Right lobe of liver (tissue), 6 donors: ENCODE measurements around the gene FAM50A. TPM values are rescaled to one million over a fixed set of nuclear protein-coding genes. Genes with fewer than 3 reads are reported as not detected.
A peak's percentile ranks its signal among the peaks of the same experiment; 100 is the strongest.

ENCODE experiments used
- ATAC-seq, 4 donors: fragments of 200-7000 bp; cut with Tn5 transposase; one replicate each; pipeline ENCODE4 v1.9.1; 2020; ENCODE audit warnings: mild to moderate bottlenecking in 4 of 4, moderate library complexity in 4 of 4
- DNase-seq, 3 donors: peaks; one replicate each; pipeline ENCODE4 v3.0.0-alpha.2; 2020
- H3K27ac ChIP-seq, 3 donors: fragments of 200-600 bp; one replicate each; pipeline ENCODE4 v1.8.0; 2022
- H3K27me3 ChIP-seq, 2 donors: fragments of 200-600 bp; one replicate each; pipeline ENCODE4 v1.8.0; 2022
- H3K36me3 ChIP-seq, 4 donors: fragments of 200-600 bp; sonication (generic) in 1 of 4; one replicate each; pipeline versions ENCODE4 v1.5.1 to v1.8.0; 2017 to 2022; ENCODE audit warnings: control low read depth in 1 of 4
- H3K4me1 ChIP-seq, 4 donors: fragments of 200-600 bp; sonication (generic) in 1 of 4; one replicate each; pipeline versions ENCODE4 v1.5.1 to v1.8.0; 2017 to 2022; ENCODE audit warnings: control low read depth in 1 of 4
- H3K4me3 ChIP-seq, 3 donors: fragments of 200-600 bp; one replicate each; pipeline ENCODE4 v1.8.0; 2022
- H3K9me3 ChIP-seq, 4 donors: fragments of 200-600 bp; sonication (generic) in 1 of 4; one replicate each; pipeline versions ENCODE4 v1.5.1 to v1.8.0; 2017 to 2022; ENCODE audit warnings: control low read depth in 1 of 4
- CTCF ChIP-seq, 4 donors: fragments of 200-600 bp in 3 of 4; fragments of 450-650 bp in 1 of 4; IDR thresholded peaks; one replicate each; pipeline versions ENCODE4 v1.5.1 to v1.8.0; 2016 to 2022; ENCODE audit warnings: antibody characterized with exemption in 4 of 4, mild to moderate bottlenecking in 2 of 4
- POLR2A ChIP-seq: fragments of 450-650 bp; IDR thresholded peaks from one replicate; pipeline ENCODE4 v1.6.1; 2017; ENCODE audit warnings: antibody characterized with exemption, mild to moderate bottlenecking
- WGBS: methylation state at CpG from one replicate; pipeline ENCODE4 v1.1.6; 2018; ENCODE audit warnings: low coverage, low lambda C conversion rate; ENCODE audit not compliant: insufficient coverage; ENCODE audit errors: missing lambda C conversion rate; 5-methylcytosine and 5-hydroxymethylcytosine counted together
- intact Hi-C, 2 donors: fragments of 100-400 bp; cut with DNase I; formaldehyde crosslinking; loops; one replicate each; pipeline versions ENCODE4 v1.11.2 to v1.14.1; 2022
- total RNA-seq, 6 experiments: library from RNA; depleted of rRNA in 2 of 6; stranded (reverse); fragments of >200 nt in 2 of 6; fragmentation: NEBNext Ultra II Directional in 3 of 6; extraction: Animal tissue kit (Norgen Biotek cat#: 25700) in 3 of 6; gene quantifications; one replicate each; pipeline versions ENCODE4 v1.1.0 to v1.2.4, GENCODE V29; 2016 to 2023
- donor health status: DM: no; HTN: yes; CAD: no.
- donor health status: DM: no; HTN: no; CAD: no.
- donor health status: DM: no; HTN: no; CAD: no.
- donor health status: DM: no; HTN: yes; CAD: no.
- donor health status: DM: no; HTN: yes; CAD: no.

The FAM50A gene
- total RNA-seq, 6 experiments from 2014 or later: 19.2 to 36.8 (median 21.9) TPM

GRCh38 chrX:154436983-154437752 lies 6.8 kb upstream of the FAM50A start, which contains the start of gene GDI1:
Gene GDI1 (plus strand): TSS chrX:154437154. CDS start chrX:154437255, 101 bp downstream.
- peak in 1 of 3 donors; percentile 55 for DNase-seq
- H3K27me3 ChIP-seq: no peaks in the 10 kb centered on the region

GRCh38 chrX:154437971-154438893 lies 5.7 kb upstream of the FAM50A start:
- Histone ChIP-seq H3K36me3 (peaks cover 0 to 2% (median 0%) of the 10 kb centered on the region in 4 donors), H3K4me3 (peak overlapping the region; percentile 70 to 77 (median 71)), H3K9me3 (no peaks in the 10 kb centered on the region), H3K27me3 (no peaks in the 10 kb centered on the region), H3K27ac (no peak overlapping the region), H3K4me1 (no peaks in the 10 kb centered on the region)
- WGBS: 53% methylated on average over 12 of the region's 28 CpGs
- no peak for DNase-seq
- TF ChIP-seq POLR2A (no peak), CTCF (IDR thresholded peaks at IDR 0.05) (no peak)
- intact Hi-C loops: no loop called here
- no peak for ATAC-seq

More at GRCh38 chrX:154436983-154437752, 6.8 kb upstream of the FAM50A start, which contains the start of gene GDI1:
- intact Hi-C loops: no loop called here
- H3K4me1 ChIP-seq: no peaks in the 10 kb centered on the region
- peak within 1 kb of the TSS; percentile 50 to 73 (median 57) for H3K27ac ChIP-seq
- H3K36me3 ChIP-seq: peaks cover 0 to 2% (median 0%) of the 10 kb centered on the region in 4 donors
- 41% methylated on average over 41 of the region's 93 CpGs for WGBS
- H3K9me3 ChIP-seq: no peaks in the 10 kb centered on the region
- ATAC-seq: peak; percentile 23 to 68 (median 54)
- peak within 1 kb of the TSS; percentile 70 to 77 (median 71) for H3K4me3 ChIP-seq
- TF ChIP-seq POLR2A (peak; percentile 34), CTCF (IDR thresholded peaks at IDR 0.05) (no peak)

GRCh38 chrX:154439841-154440240 lies 4.1 kb upstream of the FAM50A start:
- Histone ChIP-seq H3K27ac (peak overlapping the region in 1 of 3 donors; percentile 14), H3K4me1 (peaks cover 0 to 3% (median 0%) of the 10 kb centered on the region in 4 donors), H3K36me3 (peaks cover 0 to under 1% (median 0%) of the 10 kb centered on the region in 4 donors), H3K4me3 (no peak overlapping the region), H3K9me3 (no peaks in the 10 kb centered on the region), H3K27me3 (no peaks in the 10 kb centered on the region)
- ATAC-seq (peak; percentile 35 to 56 (median 48)), DNase-seq (peak; percentile 59 to 72 (median 62))
- TF ChIP-seq CTCF (IDR thresholded peaks at IDR 0.05) (no peak), POLR2A (no peak)
- 39% methylated on average over 10 of the region's 18 CpGs for WGBS
- intact Hi-C loops: no loop called here

GRCh38 chrX:154440623-154441357 lies 3.2 kb upstream of the FAM50A start:
- Histone ChIP-seq H3K9me3 (no peaks in the 10 kb centered on the region), H3K4me1 (peaks cover 0 to 4% (median 0%) of the 10 kb centered on the region in 4 donors), H3K27ac (no peak overlapping the region), H3K27me3 (no peaks in the 10 kb centered on the region), H3K36me3 (no peaks in the 10 kb centered on the region), H3K4me3 (no peak overlapping the region)
- WGBS: 71% methylated on average over 8 of the region's 17 CpGs
- DNase-seq (no peak), ATAC-seq (no peak)
- TF ChIP-seq POLR2A: no peak
- TF ChIP-seq CTCF (IDR thresholded peaks at IDR 0.05): no peak
- intact Hi-C loops: no loop called here
